HG03558 (cell line): ENCODE results near the gene TDRD7.
A peak's percentile ranks its signal among the peaks of the same experiment; 100 is the strongest.

Source experiments
- ATAC-seq: cut with Tn5 transposase; IDR thresholded peaks from one replicate; pipeline ENCODE4 v1.9.1; 2021; ENCODE audit warnings: moderate number of reproducible peaks; ENCODE audit not compliant: unreplicated experiment; ENCODE audit errors: extremely low read depth

TDRD7 gene

DNA sequence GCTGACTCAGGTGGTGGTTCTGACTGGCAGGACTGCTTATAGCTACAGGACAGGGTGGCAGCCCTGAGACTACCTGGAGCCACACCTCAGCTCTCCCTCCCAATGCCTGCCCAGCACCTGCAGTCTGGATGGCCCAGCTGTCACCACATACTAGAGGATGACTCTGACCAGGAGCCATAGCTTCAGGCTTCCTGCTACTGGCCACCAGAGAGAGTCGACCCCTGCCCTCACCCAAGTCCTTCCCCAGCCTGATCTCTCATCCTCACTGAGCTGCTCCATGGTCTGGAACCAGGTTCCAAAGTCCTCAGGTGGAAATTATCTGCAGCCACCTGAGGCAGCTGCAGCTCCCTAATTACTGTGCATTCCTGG lies 25.6 kb upstream of the TDRD7 start:
- no peak for ATAC-seq

DNA sequence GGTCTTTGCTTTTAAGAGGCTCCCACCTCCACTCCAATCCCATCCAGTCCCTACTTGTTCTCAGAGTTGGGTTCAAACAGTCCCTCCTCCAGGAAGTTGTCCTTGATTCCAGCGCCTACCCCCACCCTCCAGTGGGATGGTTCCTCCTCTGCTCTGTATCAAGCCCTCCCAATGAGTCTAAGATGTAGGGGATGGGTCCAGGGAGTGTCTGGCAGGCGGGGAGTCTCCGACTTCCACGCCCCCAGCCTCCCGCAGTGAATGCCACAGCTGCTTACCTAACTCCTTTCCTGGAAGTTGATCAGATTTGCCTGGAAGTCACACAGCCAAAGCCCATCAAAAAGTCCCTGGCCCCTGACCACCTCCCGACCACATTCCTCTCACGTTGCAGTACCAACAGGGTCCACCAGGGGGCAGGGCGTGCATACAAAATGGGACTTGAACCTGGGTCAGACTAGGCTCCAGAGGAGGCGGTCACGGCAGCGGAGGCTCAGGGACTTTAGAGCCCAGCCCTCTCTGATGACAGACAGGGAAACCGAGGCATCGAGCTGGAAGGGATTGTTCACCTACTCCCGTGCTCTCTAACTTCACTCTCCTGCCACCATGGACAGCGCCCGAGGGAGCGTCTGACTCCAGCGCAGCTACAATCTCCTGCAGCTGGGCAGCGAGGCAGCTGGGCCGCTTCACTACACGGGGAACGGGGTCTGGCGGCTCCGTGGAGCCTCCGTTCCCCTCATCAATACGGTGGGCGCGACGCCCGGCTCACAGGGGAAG lies 25.0 kb upstream of the TDRD7 start:
- ATAC-seq = no peak

DNA sequence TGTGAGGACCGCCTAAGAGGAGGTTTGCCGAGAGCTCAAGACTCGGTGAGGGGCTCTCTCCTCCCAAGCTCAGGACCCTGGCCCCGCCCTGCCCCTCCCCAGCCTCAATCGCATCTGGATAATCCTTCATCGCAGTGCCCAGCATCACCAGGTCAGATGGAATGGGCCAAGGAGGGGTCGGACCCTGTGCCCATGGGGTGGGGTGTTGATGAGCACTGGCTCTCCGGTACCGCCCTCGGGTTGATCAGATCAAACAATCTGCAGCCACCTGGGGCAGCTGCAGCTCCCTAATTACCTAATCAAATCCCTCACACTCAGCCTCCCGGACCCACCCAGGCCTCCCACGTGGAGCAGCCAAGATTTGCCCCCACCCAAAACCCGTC lies 24.4 kb upstream of the TDRD7 start:
- no peak for ATAC-seq

DNA sequence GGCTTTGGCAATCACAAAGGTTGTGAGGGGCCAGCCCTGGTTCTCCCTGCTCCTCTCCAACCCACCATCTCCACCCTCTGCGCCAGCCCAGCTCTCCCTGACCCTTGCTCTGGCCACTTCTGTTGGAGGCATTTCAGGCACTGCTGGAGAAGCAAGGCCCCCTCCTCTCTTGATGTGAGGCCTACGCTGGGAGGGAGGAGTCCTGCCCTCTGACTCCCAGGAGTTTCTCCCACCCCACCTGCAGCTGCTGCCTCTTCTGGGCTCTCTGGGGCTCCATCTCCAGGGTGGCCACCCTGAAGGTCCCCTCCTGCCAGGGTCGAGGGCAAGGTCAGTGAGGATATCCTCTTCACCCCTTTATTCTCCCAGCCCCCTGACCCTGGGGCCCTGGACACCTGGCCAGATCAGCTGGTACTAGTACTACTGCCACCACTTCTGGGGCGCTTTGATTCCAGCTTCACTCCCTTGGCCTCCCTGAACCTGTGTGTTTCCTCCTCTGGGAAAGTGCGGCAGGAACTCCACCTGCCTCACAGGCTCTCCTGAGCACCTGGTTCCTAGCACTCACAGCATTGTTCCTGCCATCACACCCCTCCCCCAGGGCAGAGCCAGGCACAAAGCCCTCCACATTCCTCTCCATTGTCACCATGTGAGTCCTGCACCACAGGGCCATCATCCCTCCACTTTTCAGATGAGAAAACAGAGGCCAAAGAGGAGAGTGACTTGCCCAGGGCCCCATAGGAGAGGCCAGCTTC lies 23.8 kb upstream of the TDRD7 start:
- no peak for ATAC-seq

DNA sequence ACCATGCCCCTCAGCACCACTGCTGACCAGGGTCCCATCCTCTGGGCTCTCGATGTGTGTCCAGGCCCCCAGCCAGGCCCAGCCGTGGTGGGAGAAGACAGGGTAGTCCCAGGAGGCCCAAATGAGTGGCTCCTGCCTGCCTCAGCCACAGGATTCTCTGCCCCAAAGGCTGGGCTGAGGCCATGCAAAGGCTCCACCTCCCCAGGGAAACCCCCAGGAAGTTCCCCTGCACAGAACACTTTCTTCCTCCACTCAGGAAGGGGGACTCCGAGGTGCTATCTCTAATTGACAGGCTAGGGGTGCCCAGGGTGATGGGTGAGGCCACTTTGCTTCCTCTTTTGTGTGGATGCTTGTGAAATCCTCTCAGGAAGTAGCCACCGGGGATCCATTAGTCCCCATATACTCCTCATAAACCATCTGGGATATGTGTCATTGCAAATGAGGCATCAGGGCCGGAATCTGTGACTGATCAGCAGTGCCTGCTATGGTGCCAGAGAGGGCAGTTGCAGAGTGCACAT lies 23.1 kb upstream of the TDRD7 start:
- ATAC-seq = peak; percentile 51

DNA sequence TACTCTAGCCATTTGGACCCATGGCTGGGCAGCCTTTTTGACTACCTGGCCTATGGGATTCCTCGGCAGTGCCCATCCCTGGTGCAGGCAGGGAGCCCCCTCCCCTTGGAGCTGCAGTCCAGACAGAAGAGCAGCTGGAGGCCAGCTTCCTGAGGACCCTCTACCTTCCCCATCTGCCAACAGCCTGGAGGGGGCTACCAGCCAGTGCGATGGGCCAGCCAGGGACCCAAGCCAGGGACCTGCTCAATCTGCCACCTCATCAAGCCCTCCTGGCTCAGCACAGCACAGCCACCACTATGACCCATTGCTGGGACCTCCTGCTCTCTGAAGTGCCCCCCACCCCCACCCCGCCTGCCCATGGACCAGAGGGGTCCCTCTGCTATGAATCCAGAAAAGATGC lies 22.6 kb upstream of the TDRD7 start:
- no peak for ATAC-seq

DNA sequence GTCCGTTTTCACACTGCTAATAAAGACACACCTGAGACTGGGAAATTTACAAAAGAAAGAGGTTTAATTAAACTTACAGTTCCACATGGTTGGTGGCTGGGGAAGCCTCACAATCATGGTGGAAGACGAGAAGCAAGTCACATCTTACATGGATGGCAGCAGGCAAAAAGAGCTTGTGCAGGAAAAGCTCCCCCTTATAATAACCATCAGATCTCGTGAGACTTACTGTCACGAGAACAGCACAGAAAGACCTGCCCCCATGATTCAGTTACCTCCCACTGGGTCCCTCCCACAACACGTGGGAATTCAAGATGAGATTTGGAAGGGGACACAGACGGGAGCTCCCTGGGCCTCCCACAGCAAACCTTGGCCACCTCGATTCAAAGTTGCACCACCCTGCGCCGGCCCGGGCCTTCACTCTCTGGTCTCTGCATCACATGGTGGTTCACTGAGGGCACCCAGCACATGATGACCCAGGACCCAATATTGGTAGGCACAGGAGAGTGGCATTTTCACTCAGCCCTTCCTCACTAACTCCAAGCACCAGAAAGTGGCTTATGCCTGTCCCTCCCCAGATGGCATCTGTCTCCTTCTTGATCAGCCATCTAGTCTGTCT lies 21.0 kb upstream of the TDRD7 start:
- ATAC-seq = no peak

DNA sequence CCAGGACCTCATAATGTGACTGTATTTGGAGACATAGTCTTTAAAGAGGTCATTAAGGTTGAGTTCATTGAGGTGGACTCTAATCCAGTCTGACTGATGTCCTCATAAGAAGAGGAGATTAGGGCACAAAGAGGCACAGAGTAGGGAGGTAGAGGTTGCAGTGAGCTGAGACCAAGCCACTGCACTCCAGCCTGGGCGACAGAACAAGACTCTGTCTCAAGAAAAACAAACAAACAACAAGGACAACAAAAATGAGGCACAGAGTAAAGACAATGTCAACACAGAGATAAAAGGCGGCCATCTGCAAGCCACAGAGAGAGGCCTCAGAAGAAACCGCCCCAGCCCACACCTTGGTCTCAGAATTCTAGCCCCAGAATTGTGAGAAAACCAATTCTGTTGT lies 17.0 kb upstream of the TDRD7 start:
- ATAC-seq = no peak

DNA sequence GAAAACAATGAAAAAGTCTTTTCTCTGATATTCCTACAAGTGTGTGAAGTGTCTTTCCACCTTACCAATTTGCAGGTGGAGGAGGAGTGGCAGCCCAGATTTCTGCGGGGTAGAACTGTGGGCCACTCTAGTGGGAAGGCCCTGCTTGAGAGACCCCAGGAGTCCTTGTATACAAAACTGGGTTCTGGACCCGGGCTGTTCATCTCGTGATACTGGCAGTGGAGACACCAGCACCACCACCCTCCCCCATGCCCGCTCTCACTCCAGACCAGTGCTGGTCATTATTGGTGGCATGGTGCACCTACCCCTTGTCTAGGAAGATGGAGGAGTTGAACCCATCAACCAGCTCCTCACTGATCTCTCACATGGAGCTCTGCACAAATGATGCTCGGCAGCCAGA lies 16.2 kb upstream of the TDRD7 start:
- ATAC-seq = no peak

DNA sequence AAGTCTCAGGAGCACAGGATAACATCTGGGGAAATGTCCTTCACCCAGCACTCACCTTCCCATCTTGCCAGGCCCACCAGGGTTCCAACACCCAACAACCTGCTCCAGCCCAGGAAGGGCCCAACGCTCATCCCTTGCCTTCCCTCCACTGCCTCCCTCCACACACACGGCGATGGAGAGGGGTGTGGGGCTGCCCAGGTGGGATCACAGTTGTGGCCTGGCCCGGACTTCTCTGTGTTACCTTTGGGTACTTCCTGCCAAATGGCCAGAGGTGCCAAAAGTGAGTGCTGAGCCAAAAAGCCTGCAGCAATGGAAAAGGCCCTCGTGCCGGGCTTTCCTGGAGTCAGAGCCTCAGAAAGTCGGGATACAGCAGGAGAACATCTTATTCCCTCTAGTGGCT lies 15.6 kb upstream of the TDRD7 start:
- ATAC-seq = no peak

DNA sequence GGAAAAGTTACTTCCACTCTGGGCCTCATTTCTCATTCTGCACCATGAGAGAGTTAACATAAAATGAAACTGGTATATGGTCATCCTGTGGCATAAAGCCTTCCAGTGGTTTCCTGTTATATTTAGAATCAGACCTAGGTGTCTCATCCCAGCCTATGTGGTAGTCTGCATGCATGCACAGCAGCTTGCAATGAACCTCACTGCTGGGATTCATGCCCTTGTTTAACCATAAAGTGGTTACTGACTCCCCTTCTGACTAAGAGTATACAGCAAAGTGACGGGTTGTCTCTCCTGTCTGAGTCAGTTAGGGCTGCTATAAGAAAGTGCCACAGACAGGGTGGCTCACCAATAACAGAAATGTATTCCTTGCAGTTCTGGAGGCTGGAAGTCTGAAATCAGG lies 14.7 kb upstream of the TDRD7 start:
- ATAC-seq = no peak

DNA sequence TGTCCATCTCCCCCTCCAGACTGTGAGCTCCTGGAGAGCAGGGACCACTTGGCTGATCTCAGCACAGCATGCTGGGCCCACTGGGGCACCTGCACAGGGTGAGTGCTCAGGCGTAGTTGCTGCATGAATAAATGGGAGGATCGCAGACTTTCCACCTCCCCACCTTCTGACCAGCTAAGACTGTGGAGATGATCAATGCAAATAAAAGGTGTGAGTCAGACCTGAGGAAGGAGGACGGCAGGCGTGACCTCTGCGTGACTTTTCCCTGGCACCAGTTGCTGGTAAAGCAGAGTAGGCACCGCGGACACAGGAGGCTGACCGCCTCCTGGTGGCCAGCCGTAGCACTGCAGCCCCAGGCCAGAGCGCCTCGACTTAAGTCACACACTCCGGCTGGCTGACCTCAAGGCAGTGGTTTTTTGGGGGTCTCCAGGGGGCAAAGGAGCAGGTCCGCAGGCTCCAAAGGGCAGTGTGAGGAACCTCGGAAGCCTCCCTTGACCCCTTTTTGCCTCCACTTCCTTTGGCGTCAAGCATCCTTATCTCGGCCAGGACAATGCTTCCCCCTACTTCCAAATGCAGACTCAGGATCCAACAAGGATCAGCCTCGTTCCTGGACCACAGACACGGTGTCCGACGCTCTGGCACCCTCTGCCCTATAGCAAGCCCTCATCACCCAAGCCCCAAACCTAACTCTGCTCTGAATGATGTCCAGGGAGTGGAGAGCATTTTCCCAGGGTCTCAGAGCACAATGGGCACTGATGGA lies 12.7 kb upstream of the TDRD7 start:
- ATAC-seq = no peak

DNA sequence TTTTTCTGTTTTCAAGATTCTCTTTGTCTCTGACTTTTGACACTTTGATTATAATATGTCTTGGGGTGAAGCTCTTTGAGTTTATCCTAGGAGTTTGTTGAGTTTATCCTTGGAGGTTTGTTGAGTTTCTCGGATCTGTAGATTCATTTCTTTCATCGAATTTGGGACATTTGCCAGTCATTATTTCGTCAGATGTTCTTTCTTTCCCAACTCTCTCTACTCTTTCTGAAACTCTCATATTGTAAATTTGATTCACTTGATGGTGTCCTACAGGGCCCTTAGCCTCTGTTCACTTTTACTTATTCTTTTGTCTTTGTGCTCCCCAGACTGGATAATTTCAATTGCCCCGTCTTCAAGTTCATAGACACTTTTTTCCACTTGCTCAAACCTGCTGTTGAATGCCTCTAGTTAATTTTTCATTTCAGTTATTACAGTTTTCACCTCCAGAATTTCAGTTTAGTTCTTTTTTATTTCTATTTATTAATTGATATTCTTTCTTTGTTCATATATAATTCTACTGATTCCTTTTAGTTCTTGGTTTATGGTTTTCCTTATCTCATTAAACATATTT lies 8.1 kb upstream of the TDRD7 start:
- ATAC-seq = no peak

DNA sequence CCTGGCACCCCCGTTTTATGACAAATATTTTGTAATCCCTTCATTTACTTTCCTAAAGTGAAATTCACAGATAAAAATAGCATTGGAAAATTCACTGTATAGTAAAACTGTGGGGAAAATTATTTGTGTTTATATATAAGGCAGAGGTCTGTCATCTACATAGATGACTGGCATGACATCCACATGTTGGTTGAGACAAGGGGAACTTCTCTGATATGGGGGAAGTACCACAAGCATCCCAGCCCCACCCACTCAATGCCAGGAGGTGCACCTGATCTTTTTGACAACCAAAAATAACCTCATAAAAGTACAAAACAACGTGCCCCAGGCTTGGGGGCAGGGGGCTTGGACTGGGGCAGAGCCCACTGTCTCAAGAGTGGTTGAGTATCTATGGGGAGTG lies 6.3 kb upstream of the TDRD7 start:
- no peak for ATAC-seq

DNA sequence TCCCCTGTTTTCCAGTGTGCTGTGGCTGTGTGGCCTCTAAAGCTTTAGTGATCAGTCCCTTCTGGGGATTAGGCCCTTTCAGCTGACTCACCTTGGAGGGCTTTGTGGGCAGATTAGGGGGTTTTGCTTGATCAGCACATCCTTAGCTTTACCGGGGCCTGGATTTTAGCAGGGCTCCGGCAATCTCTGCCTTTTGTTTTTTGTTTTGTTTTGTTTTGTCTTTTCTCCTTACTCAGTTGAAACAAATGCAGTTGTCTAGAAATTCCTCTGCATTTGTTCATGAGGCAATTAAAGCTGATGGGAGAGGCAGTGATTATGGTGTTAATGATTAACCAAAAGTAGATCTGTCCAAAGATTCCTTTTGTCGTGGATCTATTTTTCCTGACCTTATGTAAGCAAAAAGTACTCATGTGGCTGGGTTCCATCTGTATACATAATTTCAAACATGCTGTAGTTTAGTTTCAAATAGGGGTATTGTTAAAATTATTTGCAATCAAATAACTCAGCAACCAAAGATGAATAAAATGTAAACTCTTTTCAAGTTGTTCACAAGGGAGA lies 5.2 kb upstream of the TDRD7 start:
- no peak for ATAC-seq

DNA sequence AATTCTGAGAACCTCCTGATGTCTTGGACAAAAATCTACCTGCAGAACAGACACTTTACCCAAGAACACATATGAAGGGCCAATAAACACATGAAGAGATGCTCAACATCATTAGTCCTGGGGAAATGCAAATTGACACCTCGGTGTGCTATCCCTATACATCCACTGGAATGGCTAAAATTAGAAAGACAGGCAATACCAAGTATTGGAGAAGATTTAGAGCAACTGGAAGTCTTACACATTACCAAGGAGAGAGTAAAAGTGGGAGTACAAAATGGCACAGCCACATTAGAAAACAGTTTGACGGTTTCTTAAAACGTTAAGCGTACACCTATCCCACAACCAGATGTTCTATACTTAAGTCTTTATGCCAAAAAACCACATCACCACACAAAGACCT lies 3.3 kb upstream of the TDRD7 start:
- ATAC-seq = no peak

DNA sequence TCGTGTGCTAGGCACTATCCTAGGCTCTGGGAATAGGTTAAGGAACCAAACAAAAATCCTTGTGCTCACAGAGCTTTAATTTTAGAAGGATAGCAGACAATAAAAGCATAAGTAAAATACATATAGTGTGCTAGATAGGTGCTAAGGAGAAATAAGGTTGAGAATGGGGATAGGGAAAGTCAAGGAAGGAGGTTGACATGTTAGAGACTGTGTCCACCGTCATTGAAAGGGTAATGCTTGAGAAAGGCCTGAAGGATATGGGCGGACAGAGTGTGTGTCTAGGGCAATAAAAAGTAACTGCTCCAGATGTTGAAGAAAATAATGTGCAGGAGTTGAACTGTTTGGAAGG lies 482 bp upstream of the TDRD7 start:
- no peak for ATAC-seq

DNA sequence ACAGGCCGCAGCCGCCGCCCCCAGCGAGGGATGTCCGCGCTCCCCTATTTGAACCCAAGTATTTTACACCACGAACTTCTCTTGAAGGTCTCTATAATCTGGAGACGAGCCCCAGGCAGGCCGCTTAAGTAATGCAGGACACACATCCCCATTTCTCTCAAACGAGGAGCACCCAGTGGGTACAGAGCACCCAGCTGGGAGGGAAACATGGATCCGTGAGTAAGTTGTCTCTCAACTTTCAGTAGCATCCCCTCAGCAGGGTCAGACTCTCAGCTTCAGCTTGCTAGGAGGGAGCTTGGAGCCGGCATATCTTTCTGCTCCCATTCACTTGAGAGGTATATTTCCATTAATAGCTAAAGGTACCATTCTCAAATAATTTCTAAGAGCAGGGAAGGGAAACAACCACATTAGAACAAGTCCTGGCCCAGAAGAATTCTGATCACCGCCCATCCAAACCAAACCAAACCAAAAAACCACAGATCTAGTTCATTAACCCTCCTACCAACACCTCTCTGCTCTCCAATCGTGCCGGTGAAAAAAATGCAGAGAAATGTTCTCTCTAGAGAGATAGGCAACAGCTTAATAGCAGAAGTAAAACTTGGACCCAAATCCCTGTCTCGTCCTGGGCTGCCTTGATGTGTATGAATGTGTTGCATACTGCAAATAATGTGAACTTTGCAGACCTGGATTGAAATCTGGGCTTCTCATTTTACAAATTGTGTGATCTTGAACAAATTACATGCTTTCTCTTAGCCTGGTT lies 910 bp downstream of the TDRD7 start:
- ATAC-seq = no peak

DNA sequence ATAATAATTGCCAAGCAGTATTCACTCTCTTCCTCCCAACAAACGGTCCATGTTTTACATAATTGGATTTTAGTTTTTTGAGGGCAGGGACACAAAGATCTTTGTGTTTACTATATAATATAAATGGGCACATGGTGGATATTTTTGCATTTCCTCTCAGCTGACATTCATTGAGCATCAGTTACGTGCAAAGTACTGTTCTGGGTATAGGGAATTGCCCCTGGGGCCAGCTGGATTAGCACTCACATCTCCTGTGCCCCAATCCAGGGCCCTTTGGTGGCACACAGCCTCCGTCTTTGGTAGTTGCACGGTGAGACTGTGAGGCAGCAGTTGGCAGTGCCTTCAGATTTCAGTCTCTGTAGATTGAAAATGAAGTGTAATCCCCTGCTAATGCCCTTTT lies 1.6 kb downstream of the TDRD7 start:
- no peak for ATAC-seq
